Measurements from ENCODE around the gene SCYL1. TPM values are rescaled to one million over a fixed set of nuclear protein-coding genes. Genes with fewer than 3 reads are reported as not detected.
"Not testable (repeated sequence)": the region's sequence is repeated elsewhere in the genome, so short reads cannot be mapped to it uniquely, and the experiment has no call there.

SCYL1 gene
- total RNA-seq, 1 donor from 2014 or later = 16.9 TPM

GRCh38 chr11:65562020-65562419, 37.1 kb downstream of the SCYL1 start:
- Histone ChIP-seq H3K79me2 (ENCODE audit: low read depth) (no peaks in the 10 kb centered on the region), H3K4me1 (peaks cover 27% of the 10 kb centered on the region), H3K36me3 (no peaks in the 10 kb centered on the region), H3K4me2 (no peak overlapping the region), H3K27me3 (peaks cover 29% of the 10 kb centered on the region), H2AFZ (replicated peaks) (no peak overlapping the region), H3K9me3 (ENCODE audit: low read depth) (no peaks in the 10 kb centered on the region), H3K27ac (no peak overlapping the region), H3K9ac (no peak overlapping the region), H3K4me3 (no peak overlapping the region), H4K20me1 (ENCODE audit: low read depth) (no peaks in the 10 kb centered on the region), H3F3A (ENCODE audit: low read depth) (peaks cover 39% of the 10 kb centered on the region)
- H3K9me3 Mint-ChIP-seq = no peaks in the 10 kb centered on the region
- peaks cover 10% of the 10 kb centered on the region for H3K27me3 Mint-ChIP-seq (ENCODE audit: insufficient read depth, low read depth)
- no peak for DNase-seq (ENCODE audit: low spot score)
- H3K36me3 Mint-ChIP-seq = no peaks in the 10 kb centered on the region
- peak overlapping the region; percentile 46 for H3K4me3 Mint-ChIP-seq
- H3K4me1 Mint-ChIP-seq = peaks cover 41% of the 10 kb centered on the region
- H3K27ac Mint-ChIP-seq = no peak overlapping the region
- no peak for TF ChIP-seq EZH2phosphoT487 (IDR thresholded peaks at IDR 0.05)
- TF ChIP-seq EZH2 (IDR thresholded peaks at IDR 0.05) = no peak
- no peak for TF ChIP-seq CTCF (IDR thresholded peaks at IDR 0.05)

GRCh38 chr11:65562788-65563187, 37.9 kb downstream of the SCYL1 start:
- Mint-ChIP-seq H3K4me3 (peak overlapping the region; percentile 46), H3K27me3 (ENCODE audit: insufficient read depth, low read depth) (peaks cover 7% of the 10 kb centered on the region), H3K9me3 (no peaks in the 10 kb centered on the region), H3K4me1 (peaks cover 36% of the 10 kb centered on the region), H3K36me3 (no peaks in the 10 kb centered on the region), H3K27ac (no peak overlapping the region)
- no peak overlapping the region for H3K27ac ChIP-seq
- H3K4me2 ChIP-seq = no peak overlapping the region
- H3K4me3 ChIP-seq = no peak overlapping the region
- no peak overlapping the region for H2AFZ ChIP-seq (replicated peaks)
- H3K36me3 ChIP-seq = no peaks in the 10 kb centered on the region
- H3K9ac ChIP-seq = no peak overlapping the region
- H3K79me2 ChIP-seq (ENCODE audit: low read depth) = peaks cover 1% of the 10 kb centered on the region
- peaks cover 22% of the 10 kb centered on the region for H3K4me1 ChIP-seq
- H3K9me3 ChIP-seq (ENCODE audit: low read depth) = no peaks in the 10 kb centered on the region
- TF ChIP-seq EZH2 (IDR thresholded peaks at IDR 0.05) (no peak), CTCF (IDR thresholded peaks at IDR 0.05) (no peak), EZH2phosphoT487 (IDR thresholded peaks at IDR 0.05) (no peak)
- peaks cover 34% of the 10 kb centered on the region for H3F3A ChIP-seq (ENCODE audit: low read depth)
- no peaks in the 10 kb centered on the region for H4K20me1 ChIP-seq (ENCODE audit: low read depth)
- H3K27me3 ChIP-seq = peaks cover 21% of the 10 kb centered on the region
- DNase-seq (ENCODE audit: low spot score) = no peak

- H3F3A ChIP-seq (ENCODE audit: low read depth) = peaks cover 36% of the 10 kb centered on the region
- no peak for DNase-seq (ENCODE audit: low spot score)
These were observed 38.7 kb downstream of the SCYL1 start for GRCh38 chr11:65563601-65564000.

GRCh38 chr11:65564879-65565559, 40.1 kb downstream of the SCYL1 start:
- H3K27ac ChIP-seq; H3K4me3 Mint-ChIP-seq; H3K4me2 ChIP-seq; DNase-seq (ENCODE audit: low spot score); H3K9me3 ChIP-seq (ENCODE audit: low read depth); H3K36me3 Mint-ChIP-seq; H3K27me3 ChIP-seq; H3K27me3 Mint-ChIP-seq (ENCODE audit: insufficient read depth, low read depth); H3K9me3 Mint-ChIP-seq; H3K36me3 ChIP-seq; H3K9ac ChIP-seq; H3K4me3 ChIP-seq; H4K20me1 ChIP-seq (ENCODE audit: low read depth); H2AFZ ChIP-seq (replicated peaks): not testable (repeated sequence)
- peaks cover 22% of the 10 kb centered on the region for H3K4me1 ChIP-seq
- H3F3A ChIP-seq (ENCODE audit: low read depth) = peaks cover 40% of the 10 kb centered on the region
- Mint-ChIP-seq H3K4me1 (peaks cover 40% of the 10 kb centered on the region), H3K27ac (peak overlapping the region; percentile 53)
- H3K79me2 ChIP-seq (ENCODE audit: low read depth) = peaks cover 17% of the 10 kb centered on the region

More at GRCh38 chr11:65563601-65564000, 38.7 kb downstream of the SCYL1 start:
- Histone ChIP-seq H4K20me1 (ENCODE audit: low read depth) (no peaks in the 10 kb centered on the region), H3K4me1 (peaks cover 21% of the 10 kb centered on the region), H3K4me3 (no peak overlapping the region), H3K79me2 (ENCODE audit: low read depth) (peaks cover 10% of the 10 kb centered on the region), H3K9me3 (ENCODE audit: low read depth) (no peaks in the 10 kb centered on the region), H3K27me3 (peaks cover 15% of the 10 kb centered on the region), H3K27ac (no peak overlapping the region), H3K36me3 (no peaks in the 10 kb centered on the region), H3K4me2 (no peak overlapping the region), H3K9ac (no peak overlapping the region), H2AFZ (replicated peaks) (no peak overlapping the region)
- Mint-ChIP-seq H3K27ac (no peak overlapping the region), H3K4me3 (no peak overlapping the region), H3K9me3 (no peaks in the 10 kb centered on the region), H3K4me1 (peaks cover 41% of the 10 kb centered on the region), H3K27me3 (ENCODE audit: insufficient read depth, low read depth) (peaks cover 9% of the 10 kb centered on the region), H3K36me3 (peaks cover 3% of the 10 kb centered on the region)
- TF ChIP-seq EZH2phosphoT487 (IDR thresholded peaks at IDR 0.05) = no peak
- no peak for TF ChIP-seq CTCF (IDR thresholded peaks at IDR 0.05)
- no peak for TF ChIP-seq EZH2 (IDR thresholded peaks at IDR 0.05)

Data from neural progenitor cell (in vitro differentiated cells).